ENCODE measurements around the gene ACVR2A.

The ACVR2A gene

GRCh38 chr2:147925886-147926285 lies 81.1 kb downstream of the ACVR2A start:
- no peak for TF ChIP-seq CTCF (IDR thresholded peaks at IDR 0.05)

DNA sequence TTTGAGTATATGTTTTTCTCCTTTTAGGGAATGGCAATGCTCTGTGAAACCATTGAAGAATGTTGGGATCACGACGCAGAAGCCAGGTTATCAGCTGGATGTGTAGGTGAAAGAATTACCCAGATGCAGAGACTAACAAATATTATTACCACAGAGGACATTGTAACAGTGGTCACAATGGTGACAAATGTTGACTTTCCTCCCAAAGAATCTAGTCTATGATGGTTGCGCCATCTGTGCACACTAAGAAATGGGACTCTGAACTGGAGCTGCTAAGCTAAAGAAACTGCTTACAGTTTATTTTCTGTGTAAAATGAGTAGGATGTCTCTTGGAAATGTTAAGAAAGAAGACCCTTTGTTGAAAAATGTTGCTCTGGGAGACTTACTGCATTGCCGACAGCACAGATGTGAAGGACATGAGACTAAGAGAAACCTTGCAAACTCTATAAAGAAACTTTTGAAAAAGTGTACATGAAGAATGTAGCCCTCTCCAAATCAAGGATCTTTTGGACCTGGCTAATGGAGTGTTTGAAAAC lies 82.3 kb downstream of the ACVR2A start:
- no peak for TF ChIP-seq CTCF (IDR thresholded peaks at IDR 0.05)

DNA sequence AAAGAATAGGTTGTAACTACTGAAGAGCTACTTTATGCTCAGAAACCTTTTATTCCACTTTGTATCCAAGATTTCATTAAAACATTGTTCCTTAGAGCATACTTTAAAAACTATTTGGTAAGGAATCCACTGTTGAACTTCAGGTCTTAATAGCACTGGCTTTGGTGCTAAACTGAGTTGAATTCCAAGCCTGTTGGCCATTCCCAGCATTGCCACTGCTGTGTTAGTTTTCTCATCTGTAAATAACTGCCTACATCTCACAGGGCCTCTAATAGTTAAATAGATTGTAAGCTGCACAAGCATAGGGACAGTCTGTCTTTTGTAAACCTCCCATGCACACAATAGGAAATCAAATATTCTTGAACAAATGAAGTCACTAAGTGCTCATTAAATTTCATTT lies 89.1 kb downstream of the ACVR2A start:
- TF ChIP-seq CTCF (IDR thresholded peaks at IDR 0.05): no peak

DNA sequence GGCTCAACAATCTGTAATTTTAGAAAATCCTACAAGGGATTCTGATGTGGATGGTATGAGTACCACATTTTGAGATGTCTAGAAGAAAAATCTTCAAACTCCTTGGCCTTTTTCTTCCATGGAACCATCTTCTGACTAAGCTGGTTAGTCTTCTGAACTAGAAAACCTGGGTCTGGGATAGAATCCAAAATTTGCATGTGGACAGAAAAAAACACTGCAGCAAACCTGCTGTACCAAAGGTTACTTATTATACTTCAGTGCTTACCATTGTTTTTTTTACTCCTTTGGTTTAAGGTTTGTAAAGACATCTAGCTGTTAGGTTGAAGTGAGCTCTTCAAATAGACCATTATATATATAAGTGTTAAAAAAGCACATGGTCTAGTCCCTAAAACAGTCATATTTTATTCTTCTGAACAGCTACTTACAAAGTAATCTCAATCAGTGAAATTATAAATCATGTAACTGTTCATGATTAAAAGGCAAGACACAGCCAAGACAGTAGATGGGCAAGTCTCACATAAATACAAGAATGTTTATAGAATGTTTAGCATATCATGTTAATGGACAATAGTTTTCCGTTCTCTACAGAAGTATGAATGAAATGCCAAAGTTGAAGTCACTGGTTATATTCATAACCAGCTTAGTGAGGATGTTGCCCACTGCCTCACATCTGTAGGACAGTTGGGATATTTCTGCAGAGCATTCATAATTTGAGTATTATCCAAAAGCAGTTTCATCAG lies 90.2 kb downstream of the ACVR2A start:
- TF ChIP-seq CTCF (IDR thresholded peaks at IDR 0.05): no peak

- TF ChIP-seq CTCF (IDR thresholded peaks at IDR 0.05): peak; percentile 77
Observed at GRCh38 chr2:147937744-147938349, 93.0 kb downstream of the ACVR2A start.

GRCh38 chr2:147939313-147939712 lies 94.5 kb downstream of the ACVR2A start:
- TF ChIP-seq CTCF (IDR thresholded peaks at IDR 0.05): no peak

GRCh38 chr2:147945660-147946059 lies 100.8 kb downstream of the ACVR2A start:
- no peak for TF ChIP-seq CTCF (IDR thresholded peaks at IDR 0.05)

Measured in LNCAP (cell line).